Forelimb muscle (tissue), 1 donor: ENCODE measurements around the gene BCLAF1. TPM values are rescaled to one million over a fixed set of nuclear protein-coding genes. Genes with fewer than 3 reads are reported as not detected.

Source experiments
- polyA plus RNA-seq: library from polyadenylated mRNA; unstranded; fragments of 120-200 nt; gene quantifications from one replicate; pipeline ENCODE4 v1.2.1, GENCODE V29; 2013; ENCODE audit not compliant: insufficient read length

The BCLAF1 gene
- polyA plus RNA-seq, 1 donor: 123 TPM

Other genes starting within 250 kb of the BCLAF1 start
- gene MTFR2, start 39.5 kb downstream of the BCLAF1 start, polyA plus RNA-seq: 1.1 TPM